SK-N-SH (cell line): ENCODE measurements around the gene KRTAP10-10.
"Not testable (repeated sequence)": the region's sequence is repeated elsewhere in the genome, so short reads cannot be mapped to it uniquely, and the experiment has no call there.

Source experiments
- GABPA ChIP-seq: IDR thresholded peaks from 2 replicates; pipeline ENCODE4 v1.4.0; 2012; ENCODE audit warnings: low read depth, mild to moderate bottlenecking
- GATA2 ChIP-seq: sonication (generic); formaldehyde crosslinking; IDR thresholded peaks from 2 replicates; pipeline ENCODE4 v1.5.0; 2020; ENCODE audit warnings: mild to moderate bottlenecking, missing genetic modification reagents
- RXRA ChIP-seq: IDR thresholded peaks from 2 replicates; pipeline ENCODE4 v1.4.0; 2012; ENCODE audit warnings: low read depth, mild to moderate bottlenecking, borderline replicate concordance
- TAF1 ChIP-seq: IDR thresholded peaks from 2 replicates; pipeline ENCODE4 v1.6.1; 2012; ENCODE audit warnings: low read depth, mild to moderate bottlenecking, low read length, moderate library complexity, borderline replicate concordance
- TEAD4 ChIP-seq: IDR thresholded peaks from 2 replicates; pipeline ENCODE4 v1.4.0; 2012; ENCODE audit warnings: mild to moderate bottlenecking, borderline replicate concordance; ENCODE audit not compliant: insufficient read depth
- TF ChIP-seq, protein P1 (sequence below): fragments of 200-600 bp; sonication (generic); IDR thresholded peaks from 2 replicates; pipeline ENCODE4 v1.6.1; 2017; ENCODE audit warnings: antibody characterized with exemption, mild to moderate bottlenecking, moderate library complexity

GRCh38 chr21:44591801-44592130 is 45.4 kb upstream of the KRTAP10-10 start:
- TF ChIP-seq, protein P1, sequence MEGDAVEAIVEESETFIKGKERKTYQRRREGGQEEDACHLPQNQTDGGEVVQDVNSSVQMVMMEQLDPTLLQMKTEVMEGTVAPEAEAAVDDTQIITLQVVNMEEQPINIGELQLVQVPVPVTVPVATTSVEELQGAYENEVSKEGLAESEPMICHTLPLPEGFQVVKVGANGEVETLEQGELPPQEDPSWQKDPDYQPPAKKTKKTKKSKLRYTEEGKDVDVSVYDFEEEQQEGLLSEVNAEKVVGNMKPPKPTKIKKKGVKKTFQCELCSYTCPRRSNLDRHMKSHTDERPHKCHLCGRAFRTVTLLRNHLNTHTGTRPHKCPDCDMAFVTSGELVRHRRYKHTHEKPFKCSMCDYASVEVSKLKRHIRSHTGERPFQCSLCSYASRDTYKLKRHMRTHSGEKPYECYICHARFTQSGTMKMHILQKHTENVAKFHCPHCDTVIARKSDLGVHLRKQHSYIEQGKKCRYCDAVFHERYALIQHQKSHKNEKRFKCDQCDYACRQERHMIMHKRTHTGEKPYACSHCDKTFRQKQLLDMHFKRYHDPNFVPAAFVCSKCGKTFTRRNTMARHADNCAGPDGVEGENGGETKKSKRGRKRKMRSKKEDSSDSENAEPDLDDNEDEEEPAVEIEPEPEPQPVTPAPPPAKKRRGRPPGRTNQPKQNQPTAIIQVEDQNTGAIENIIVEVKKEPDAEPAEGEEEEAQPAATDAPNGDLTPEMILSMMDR, result not testable (repeated sequence)
- not testable (repeated sequence) for TF ChIP-seq GATA2 (CRISPR knock-in tag); GABPA; TEAD4; RXRA; TAF1
